ENCODE data around the gene ARHGAP21. TPM values are rescaled to one million over a fixed set of nuclear protein-coding genes. Genes with fewer than 3 reads are reported as not detected.

ARHGAP21 gene
- total RNA-seq, 2 donors from 2014 or later = 84.9 to 107 TPM

- H3K36me3 ChIP-seq = no peaks in the 10 kb centered on the region
- H3K9me3 ChIP-seq = no peaks in the 10 kb centered on the region
- no peak overlapping the region for H3K4me3 ChIP-seq
- no peak for DNase-seq
- no peaks in the 10 kb centered on the region for H3K27me3 ChIP-seq
- H3K27ac ChIP-seq = no peak overlapping the region
- intact Hi-C loops (cut with DNase I) = no loop called here
- no peak for TF ChIP-seq CTCF (IDR thresholded peaks at IDR 0.05)
- H3K4me1 ChIP-seq = no peaks in the 10 kb centered on the region
- no peak overlapping the region for H3K9ac ChIP-seq (ENCODE audit: low read depth in 2 of 2, low read length in 2 of 2)
Observed at GRCh38 chr10:24683554-24683953, 40.1 kb downstream of the ARHGAP21 start.

- no peak for TF ChIP-seq CTCF (IDR thresholded peaks at IDR 0.05)
- Histone ChIP-seq H3K36me3 (no peaks in the 10 kb centered on the region), H3K27ac (no peak overlapping the region), H3K9me3 (no peaks in the 10 kb centered on the region), H3K4me3 (no peak overlapping the region), H3K4me1 (no peaks in the 10 kb centered on the region), H3K9ac (ENCODE audit: low read depth in 2 of 2, low read length in 2 of 2) (no peak overlapping the region), H3K27me3 (no peaks in the 10 kb centered on the region)
- peak; percentile 41 for DNase-seq
- intact Hi-C loops (cut with DNase I) = no loop called here
Observed at GRCh38 chr10:24681572-24682088, 42.1 kb downstream of the ARHGAP21 start.

GRCh38 chr10:24680647-24681524, 42.8 kb downstream of the ARHGAP21 start:
- Histone ChIP-seq H3K9me3 (no peaks in the 10 kb centered on the region), H3K4me3 (no peak overlapping the region), H3K27ac (no peak overlapping the region), H3K9ac (ENCODE audit: low read depth in 2 of 2, low read length in 2 of 2) (no peak overlapping the region), H3K27me3 (no peaks in the 10 kb centered on the region), H3K36me3 (no peaks in the 10 kb centered on the region), H3K4me1 (no peaks in the 10 kb centered on the region)
- no peak for DNase-seq
- no peak for TF ChIP-seq CTCF (IDR thresholded peaks at IDR 0.05)
- intact Hi-C loops (cut with DNase I) = no loop called here

- H3K27ac ChIP-seq = no peak overlapping the region
- H3K27me3 ChIP-seq = no peaks in the 10 kb centered on the region
- no peaks in the 10 kb centered on the region for H3K4me1 ChIP-seq
- H3K4me3 ChIP-seq = no peak overlapping the region
- intact Hi-C loops (cut with DNase I) = no loop called here
- DNase-seq = no peak
- no peaks in the 10 kb centered on the region for H3K36me3 ChIP-seq
- H3K9me3 ChIP-seq = no peaks in the 10 kb centered on the region
- TF ChIP-seq CTCF (IDR thresholded peaks at IDR 0.05) = no peak
- H3K9ac ChIP-seq (ENCODE audit: low read depth in 2 of 2, low read length in 2 of 2) = no peak overlapping the region
Observed at GRCh38 chr10:24678757-24679156, 44.9 kb downstream of the ARHGAP21 start.

GRCh38 chr10:24674892-24675632, 48.6 kb downstream of the ARHGAP21 start:
- Histone ChIP-seq H3K27me3 (no peaks in the 10 kb centered on the region), H3K4me3 (no peak overlapping the region), H3K27ac (no peak overlapping the region), H3K9me3 (no peaks in the 10 kb centered on the region), H3K4me1 (no peaks in the 10 kb centered on the region), H3K9ac (ENCODE audit: low read depth in 2 of 2, low read length in 2 of 2) (no peak overlapping the region), H3K36me3 (no peaks in the 10 kb centered on the region)
- no peak for DNase-seq
- TF ChIP-seq CTCF (IDR thresholded peaks at IDR 0.05) = no peak
- intact Hi-C loops (cut with DNase I) = no loop called here

Data from colonic mucosa (tissue), 4 donors.